GM23248 (cell line): ENCODE data around the gene IPO9. TPM values are rescaled to one million over a fixed set of nuclear protein-coding genes. Genes with fewer than 3 reads are reported as not detected.

Experiments
- DNase-seq: peaks from one replicate; pipeline ENCODE4 v3.0.0-alpha.2; 2015
- H2AFZ ChIP-seq: fragments of 200-600 bp; sonication (generic); 2 replicates; pipeline ENCODE4 v1.6.1; 2016; ENCODE audit warnings: antibody characterized with exemption
- H3F3A ChIP-seq: fragments of 200-600 bp; sonication (generic); 2 replicates; pipeline ENCODE4 v1.6.1; 2016; ENCODE audit warnings: mild to moderate bottlenecking, antibody characterized with exemption, mixed run types; ENCODE audit not compliant: insufficient read depth
- H3K27ac ChIP-seq: fragments of 200-600 bp; sonication (generic); 2 replicates; pipeline ENCODE4 v1.5.1; 2016; ENCODE audit warnings: mild to moderate bottlenecking
- H3K27me3 ChIP-seq: fragments of 200-600 bp; sonication (generic); replicated peaks from 2 replicates; pipeline ENCODE4 v1.6.1; 2016; ENCODE audit warnings: mild to moderate bottlenecking; ENCODE audit not compliant: insufficient read depth
- H3K36me3 ChIP-seq: fragments of 200-600 bp; sonication (generic); 2 replicates; pipeline ENCODE4 v1.6.1; 2016; ENCODE audit warnings: low read depth, mild to moderate bottlenecking
- H3K4me1 ChIP-seq: fragments of 200-600 bp; sonication (generic); 2 replicates; pipeline ENCODE4 v1.6.1; 2016; ENCODE audit warnings: mild to moderate bottlenecking; ENCODE audit not compliant: insufficient read depth
- H3K4me2 ChIP-seq: fragments of 200-600 bp; sonication (generic); one replicate; pipeline ENCODE4 v1.6.1; 2016; ENCODE audit warnings: mild to moderate bottlenecking; ENCODE audit not compliant: unreplicated experiment
- H3K4me3 ChIP-seq: fragments of 200-600 bp; sonication (generic); 2 replicates; pipeline ENCODE4 v1.5.1; 2016; ENCODE audit warnings: mild to moderate bottlenecking
- H3K79me2 ChIP-seq: fragments of 200-600 bp; sonication (generic); 2 replicates; pipeline ENCODE4 v1.6.1; 2016; ENCODE audit warnings: mild to moderate bottlenecking; ENCODE audit not compliant: insufficient read depth
- H3K9ac ChIP-seq: fragments of 200-600 bp; sonication (generic); 2 replicates; pipeline ENCODE4 v1.6.1; 2016; ENCODE audit warnings: mild to moderate bottlenecking
- H3K9me2 ChIP-seq: fragments of 200-600 bp; sonication (generic); 2 replicates; pipeline ENCODE4 v1.6.1; 2016; ENCODE audit warnings: mixed run types, mild to moderate bottlenecking, moderate library complexity; ENCODE audit not compliant: insufficient read depth
- H3K9me3 ChIP-seq: fragments of 200-600 bp; sonication (generic); one replicate; pipeline ENCODE4 v1.6.1; 2017; ENCODE audit warnings: low read depth
- H4K20me1 ChIP-seq: fragments of 200-600 bp; sonication (generic); 2 replicates; pipeline ENCODE4 v1.6.0; 2016; ENCODE audit not compliant: insufficient read depth
- EZH2 ChIP-seq: fragments of 200-600 bp; sonication (generic); IDR thresholded peaks from 2 replicates; pipeline ENCODE4 v1.6.1; 2018; ENCODE audit warnings: antibody characterized with exemption, mild to moderate bottlenecking; ENCODE audit not compliant: insufficient read depth, poor library complexity, severe bottlenecking
- EZH2phosphoT487 ChIP-seq: fragments of 200-600 bp; sonication (generic); IDR thresholded peaks from 2 replicates; pipeline ENCODE4 v1.6.1; 2018; ENCODE audit warnings: antibody characterized with exemption, moderate library complexity, mild to moderate bottlenecking, low read depth; ENCODE audit not compliant: insufficient read depth
- WGBS, 2 experiments: methylation state at CpG; one replicate each; pipeline ENCODE4 v1.1.6; 2015 to 2017; ENCODE audit warnings: low lambda C conversion rate in 2 of 2, low coverage in 1 of 2; ENCODE audit errors: missing lambda C conversion rate in 2 of 2; 5-methylcytosine and 5-hydroxymethylcytosine counted together
- in situ Hi-C: fragments of 300-500 bp; cut with MboI; formaldehyde crosslinking; loops from 2 replicates; pipeline ENCODE4 v1.15.0; 2020
- polyA plus RNA-seq: library from polyadenylated mRNA; unstranded; fragments of >200 nt; fragmentation: Nextera tagmentation; extraction: Ambion mirVana; gene quantifications from 2 replicates; pipeline ENCODE4 v1.2.1, GENCODE V29; 2016
- total RNA-seq: library from RNA; depleted of rRNA; stranded (reverse); fragments of >200 nt; shearing (Covaris generic); gene quantifications from 2 replicates; pipeline ENCODE4 v1.2.3, GENCODE V29; 2014

Gene IPO9
- total and polyA plus RNA-seq, 2 experiments from 2014 or later = 18.3 to 52.4 TPM

DNA sequence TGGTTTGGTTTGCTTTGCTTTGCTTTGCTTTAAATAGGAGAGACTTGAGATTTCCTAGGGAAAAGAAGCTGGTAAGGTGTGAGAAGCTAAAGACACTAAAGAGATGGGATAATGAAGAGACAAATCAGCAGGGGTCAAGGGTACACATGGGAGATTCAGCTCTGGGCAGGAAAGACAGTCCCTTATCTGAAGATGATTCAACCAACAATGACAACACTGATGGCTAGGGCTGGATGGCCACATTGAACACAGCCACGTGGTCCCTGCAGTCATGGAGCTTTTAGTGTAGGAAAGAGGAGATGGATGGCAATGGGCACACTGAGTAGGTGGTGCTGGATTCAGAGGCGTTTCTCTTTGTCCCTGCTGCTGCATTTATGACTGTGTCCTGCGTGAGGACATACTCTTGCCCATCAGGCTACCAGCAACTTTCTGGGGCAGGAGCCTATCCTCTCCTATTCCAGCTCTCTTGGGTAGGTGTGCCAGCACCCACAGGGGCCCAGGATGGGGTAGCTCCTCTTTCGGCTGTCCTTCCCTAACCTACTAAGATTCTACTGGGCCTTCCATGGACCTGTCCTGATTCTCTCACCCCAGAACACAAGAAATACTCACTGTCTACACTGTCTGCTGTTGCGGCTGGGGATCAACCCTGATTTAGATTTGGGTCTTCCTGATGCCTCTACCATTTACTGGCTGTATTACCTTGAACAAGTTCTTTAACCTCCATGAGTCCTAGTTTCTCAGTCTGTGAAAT lies 58.3 kb downstream of the IPO9 start:
- no peak overlapping the region for H3K9ac ChIP-seq
- H3K36me3 ChIP-seq = no peaks in the 10 kb centered on the region
- DNase-seq = no peak
- no peaks in the 10 kb centered on the region for H4K20me1 ChIP-seq
- H3K9me3 ChIP-seq = no peaks in the 10 kb centered on the region
- no peak overlapping the region for H2AFZ ChIP-seq
- no peak overlapping the region for H3K4me2 ChIP-seq
- peaks cover 20% of the 10 kb centered on the region for H3F3A ChIP-seq
- no peaks in the 10 kb centered on the region for H3K79me2 ChIP-seq
- H3K27ac ChIP-seq = no peak overlapping the region
- no peak for TF ChIP-seq EZH2
- no peak for TF ChIP-seq EZH2phosphoT487
- H3K9me2 ChIP-seq = no peaks in the 10 kb centered on the region
- H3K4me1 ChIP-seq = peaks cover 32% of the 10 kb centered on the region
- in situ Hi-C loops = loop anchor here (25.0 kb wide), 1 partner anchor 225 kb away; the partner anchor contains the start of gene GPR37L1
- no peak overlapping the region for H3K4me3 ChIP-seq
- no peaks in the 10 kb centered on the region for H3K27me3 ChIP-seq
- WGBS, 2 experiments = 75 to 79% methylated on average over 5 of the region's 5 CpGs

DNA sequence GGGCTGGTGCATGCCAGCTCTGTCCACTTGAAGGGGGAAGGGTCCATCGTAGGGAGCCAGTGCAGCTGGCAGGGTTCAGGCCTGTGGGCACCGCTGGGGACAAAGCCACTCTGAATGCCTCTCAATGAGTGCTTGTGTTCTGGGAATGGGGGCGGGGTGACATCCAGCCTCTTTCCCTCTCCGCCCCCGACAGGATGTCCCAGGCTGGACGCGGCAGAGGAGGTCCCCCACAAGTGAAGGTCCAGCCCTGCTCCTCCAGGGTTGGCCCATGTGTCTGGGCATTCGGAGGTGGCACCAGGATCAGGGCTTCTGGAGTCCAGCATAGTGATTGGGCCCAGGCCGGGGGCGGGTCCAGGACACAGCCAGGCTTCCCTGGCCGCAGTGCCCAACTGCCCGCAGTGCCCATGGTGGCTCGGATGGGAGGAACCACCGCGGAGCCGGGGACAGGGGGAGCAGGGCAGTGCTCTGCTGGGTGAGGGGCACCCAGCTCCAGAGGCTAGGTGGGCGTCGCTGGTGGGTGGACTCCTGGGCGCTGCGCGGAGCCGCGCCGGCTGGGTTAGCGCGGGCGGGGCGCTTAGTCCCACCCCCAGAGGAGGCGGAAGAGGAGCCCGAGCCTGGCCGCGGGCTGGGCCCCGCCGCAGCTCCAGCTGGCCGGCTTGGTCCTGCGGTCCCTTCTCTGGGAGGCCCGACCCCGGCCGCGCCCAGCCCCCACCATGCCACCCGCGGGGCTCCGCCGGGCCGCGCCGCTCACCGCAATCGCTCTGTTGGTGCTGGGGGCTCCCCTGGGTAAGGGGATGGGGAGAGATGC lies 59.5 kb downstream of the IPO9 start, which contains the start of gene SHISA4:
Gene SHISA4, plus strand, starts transcription at position 617 of the 808 bp plus-strand sequence. Its CDS starts 97 bp downstream, at position 714.
- DNase-seq = peak; percentile 76
- H3F3A ChIP-seq = peaks cover 8% of the 10 kb centered on the region
- H3K4me2 ChIP-seq = peak within 1 kb of the TSS; percentile 91
- peaks cover 21% of the 10 kb centered on the region for H3K4me1 ChIP-seq
- no peaks in the 10 kb centered on the region for H3K79me2 ChIP-seq
- no peaks in the 10 kb centered on the region for H4K20me1 ChIP-seq
- H3K36me3 ChIP-seq = no peaks in the 10 kb centered on the region
- peak within 1 kb of the TSS; percentile 80 for H3K9ac ChIP-seq
- H3K4me3 ChIP-seq = peak within 1 kb of the TSS; percentile 86
- no peaks in the 10 kb centered on the region for H3K27me3 ChIP-seq
- peak within 1 kb of the TSS; percentile 90 for H2AFZ ChIP-seq
- H3K9me2 ChIP-seq = no peaks in the 10 kb centered on the region
- H3K27ac ChIP-seq = no peak within 1 kb of the TSS
- TF ChIP-seq EZH2 = no peak
- TF ChIP-seq EZH2phosphoT487 = no peak
- in situ Hi-C loops = loop anchor here (25.0 kb wide), 1 partner anchor 224 kb away; the partner anchor contains the start of gene GPR37L1
- no peaks in the 10 kb centered on the region for H3K9me3 ChIP-seq
- 6 to 7% methylated on average over 29 to 44 of the region's 49 CpGs for WGBS, 2 experiments

DNA sequence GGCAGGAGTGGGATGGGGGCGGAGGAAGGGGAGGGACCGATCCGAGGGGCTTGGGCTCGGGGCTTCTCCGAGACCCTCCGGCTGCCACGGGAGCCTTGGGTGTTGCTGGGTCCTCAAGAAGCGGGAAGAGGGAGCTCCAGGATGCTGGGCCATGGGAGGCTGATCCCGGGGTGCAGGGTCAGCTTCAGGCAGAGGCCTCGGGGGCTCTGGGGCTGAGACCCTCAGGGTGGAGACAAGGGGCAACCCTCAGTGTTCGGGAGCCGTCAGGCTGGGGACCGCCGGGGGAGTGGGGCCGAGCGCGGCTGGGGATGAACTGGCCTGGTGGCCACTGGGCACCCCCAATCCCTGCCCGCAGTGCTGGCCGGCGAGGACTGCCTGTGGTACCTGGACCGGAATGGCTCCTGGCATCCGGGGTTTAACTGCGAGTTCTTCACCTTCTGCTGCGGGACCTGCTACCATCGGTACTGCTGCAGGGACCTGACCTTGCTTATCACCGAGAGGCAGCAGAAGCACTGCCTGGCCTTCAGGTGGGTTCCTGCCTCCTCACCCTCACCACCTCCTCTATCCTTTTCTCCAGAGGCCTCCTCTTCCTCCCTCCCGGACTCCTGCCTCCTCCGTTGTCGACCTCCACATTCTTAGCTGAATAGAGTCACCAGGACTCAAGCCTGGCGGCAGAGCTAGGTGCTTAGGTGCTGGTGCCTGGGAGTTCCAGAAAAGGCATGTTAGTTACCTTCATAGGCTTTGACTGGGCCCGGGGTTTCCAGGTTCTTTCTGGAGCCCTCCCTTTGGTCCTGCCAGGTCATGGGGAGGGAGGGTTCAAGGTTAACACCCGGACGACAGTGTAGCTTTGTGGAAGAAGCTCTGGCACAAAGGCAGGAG lies 60.4 kb downstream of the IPO9 start:
- Histone ChIP-seq H3K4me3 (peak overlapping the region; percentile 86), H3K36me3 (no peaks in the 10 kb centered on the region), H3K9me2 (no peaks in the 10 kb centered on the region), H3K79me2 (no peaks in the 10 kb centered on the region), H3K9me3 (no peaks in the 10 kb centered on the region), H3K9ac (peak overlapping the region; percentile 80), H3K4me2 (peak overlapping the region; percentile 91), H3K27ac (no peak overlapping the region), H4K20me1 (no peaks in the 10 kb centered on the region), H3K27me3 (no peaks in the 10 kb centered on the region), H3K4me1 (peaks cover 13% of the 10 kb centered on the region), H3F3A (peaks cover under 1% of the 10 kb centered on the region; the same call in 1 of the 2 replicates), H2AFZ (peak overlapping the region; percentile 90)
- WGBS, 2 experiments = 22 to 28% methylated on average over 25 to 33 of the region's 33 CpGs
- in situ Hi-C loops = loop anchor here (25.0 kb wide), 1 partner anchor 223 kb away; the partner anchor contains the start of gene GPR37L1
- no peak for DNase-seq
- TF ChIP-seq EZH2phosphoT487 (no peak), EZH2 (no peak)

DNA sequence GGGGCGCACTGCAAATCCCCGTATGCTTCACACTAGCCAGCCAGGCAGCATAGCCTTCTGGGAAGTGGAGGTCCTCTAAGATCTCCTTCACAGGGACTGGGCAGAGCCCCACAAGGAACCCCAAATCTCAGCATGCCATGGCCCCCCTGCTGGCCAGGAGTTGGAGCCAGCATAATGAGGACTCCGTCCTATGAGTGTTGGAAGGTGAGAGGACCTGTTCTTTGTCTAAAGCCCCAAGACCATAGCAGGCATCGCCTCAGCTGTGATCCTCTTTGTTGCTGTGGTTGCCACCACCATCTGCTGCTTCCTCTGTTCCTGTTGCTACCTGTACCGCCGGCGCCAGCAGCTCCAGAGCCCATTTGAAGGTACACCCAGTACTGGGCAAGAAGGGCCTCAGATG lies 61.3 kb downstream of the IPO9 start:
- H3K4me1 ChIP-seq = peaks cover 9% of the 10 kb centered on the region
- H3K79me2 ChIP-seq = no peaks in the 10 kb centered on the region
- H4K20me1 ChIP-seq = no peaks in the 10 kb centered on the region
- H2AFZ ChIP-seq = no peak overlapping the region
- no peak for DNase-seq
- H3K27ac ChIP-seq = no peak overlapping the region
- no peak overlapping the region for H3K4me3 ChIP-seq
- no peaks in the 10 kb centered on the region for H3K9me2 ChIP-seq
- no peaks in the 10 kb centered on the region for H3F3A ChIP-seq
- H3K9ac ChIP-seq = no peak overlapping the region
- no peaks in the 10 kb centered on the region for H3K9me3 ChIP-seq
- H3K27me3 ChIP-seq = no peaks in the 10 kb centered on the region
- TF ChIP-seq EZH2phosphoT487 = no peak
- no peak for TF ChIP-seq EZH2
- WGBS, 2 experiments = 96 to 98% methylated on average over 7 of the region's 7 CpGs
- in situ Hi-C loops = loop anchor here (5.0 to 25.0 kb wide), 2 partner anchors 87 to 222 kb away; partner anchors contain the start of gene GPR37L1
- H3K4me2 ChIP-seq = no peak overlapping the region
- H3K36me3 ChIP-seq = no peaks in the 10 kb centered on the region
